Measurements from ENCODE around the gene SEMA4D.
"Not testable (repeated sequence)": the region's sequence is repeated elsewhere in the genome, so short reads cannot be mapped to it uniquely, and the experiment has no call there.

Gene SEMA4D

GRCh38 chr9:89346696-89347095 lies 151.2 kb downstream of the SEMA4D start:
- DNase-seq, result no peak

GRCh38 chr9:89345476-89345875 lies 152.4 kb downstream of the SEMA4D start:
- no peak for DNase-seq

DNA sequence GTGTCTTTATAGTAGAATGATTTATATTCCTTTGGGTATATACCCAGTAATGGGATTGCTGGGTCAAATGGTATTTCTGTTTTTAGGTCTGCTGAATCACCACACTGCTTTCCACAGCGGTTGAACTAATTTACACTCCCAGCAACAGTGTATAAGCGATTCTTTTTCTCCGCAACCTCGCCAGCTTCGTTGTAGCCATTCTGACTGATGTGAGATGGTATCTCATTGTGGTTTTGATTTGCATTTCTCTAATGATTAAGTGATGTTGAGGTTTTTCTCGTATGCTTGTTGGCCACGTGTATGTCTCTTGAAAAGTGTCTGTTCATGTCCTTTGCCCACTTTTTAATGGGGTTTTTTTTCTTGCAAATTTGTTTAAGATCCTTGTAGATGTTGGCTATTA lies 154.1 kb downstream of the SEMA4D start:
- not testable (repeated sequence) for DNase-seq

DNA sequence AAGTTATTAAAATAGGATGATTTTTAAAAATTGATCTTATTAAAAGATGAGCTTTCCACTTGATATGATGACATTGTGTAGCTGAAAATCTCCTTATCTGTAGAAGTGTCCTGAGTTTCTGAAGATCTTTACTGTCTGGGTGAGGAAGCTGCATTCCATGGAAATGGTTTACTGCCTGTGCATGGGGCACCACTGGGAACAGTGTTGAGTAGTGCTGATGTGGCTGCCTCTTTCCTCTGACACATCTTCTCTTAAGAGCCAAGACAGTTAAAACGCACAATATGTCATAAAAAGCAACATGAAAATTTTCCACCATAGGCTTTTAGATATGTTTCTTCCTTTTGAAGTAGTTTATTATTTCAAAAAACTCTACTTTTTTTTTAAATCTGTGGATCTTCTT lies 155.0 kb downstream of the SEMA4D start:
- no peak for DNase-seq

DNA sequence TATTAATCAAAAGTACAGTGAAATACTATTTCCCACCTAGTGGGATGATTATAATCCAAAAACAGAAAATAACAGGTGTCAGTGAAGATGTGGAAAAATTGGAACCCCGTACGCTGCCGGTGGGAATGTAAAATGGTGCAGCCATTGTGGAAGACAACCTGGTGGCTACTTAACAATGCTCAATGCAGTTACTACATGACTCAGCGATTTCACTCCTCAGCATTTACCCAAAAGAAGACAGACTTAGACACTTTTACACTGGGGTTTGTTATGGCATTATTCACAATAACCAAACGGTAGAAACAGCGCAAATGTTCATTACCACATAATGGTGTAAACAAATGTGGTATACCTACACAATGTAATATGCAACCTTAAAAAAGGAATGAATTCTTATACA lies 155.7 kb downstream of the SEMA4D start:
- DNase-seq, result no peak

GRCh38 chr9:89340332-89340731 lies 157.6 kb downstream of the SEMA4D start:
- DNase-seq, result no peak

DNA sequence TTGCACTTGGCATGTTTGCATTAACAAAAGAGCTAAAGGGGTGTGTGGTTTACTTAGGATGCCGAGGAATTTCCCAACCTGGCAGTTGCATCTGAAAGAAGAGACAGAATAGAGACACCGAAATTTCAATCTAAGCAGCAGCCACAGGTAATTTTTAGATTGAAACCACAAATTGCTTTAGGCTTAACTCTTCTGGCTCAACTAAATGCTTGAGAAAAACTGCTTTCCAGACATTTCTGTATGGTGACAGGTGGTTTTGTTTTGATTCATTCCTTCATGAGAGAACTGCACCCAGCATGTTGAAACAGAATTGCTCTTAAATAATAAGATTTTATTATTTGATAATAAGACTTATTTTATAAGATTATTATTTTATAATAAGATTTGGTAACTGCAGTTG lies 158.1 kb downstream of the SEMA4D start:
- no peak for DNase-seq

- DNase-seq, result no peak
Measured at GRCh38 chr9:89330513-89330912, 167.4 kb downstream of the SEMA4D start.

DNA sequence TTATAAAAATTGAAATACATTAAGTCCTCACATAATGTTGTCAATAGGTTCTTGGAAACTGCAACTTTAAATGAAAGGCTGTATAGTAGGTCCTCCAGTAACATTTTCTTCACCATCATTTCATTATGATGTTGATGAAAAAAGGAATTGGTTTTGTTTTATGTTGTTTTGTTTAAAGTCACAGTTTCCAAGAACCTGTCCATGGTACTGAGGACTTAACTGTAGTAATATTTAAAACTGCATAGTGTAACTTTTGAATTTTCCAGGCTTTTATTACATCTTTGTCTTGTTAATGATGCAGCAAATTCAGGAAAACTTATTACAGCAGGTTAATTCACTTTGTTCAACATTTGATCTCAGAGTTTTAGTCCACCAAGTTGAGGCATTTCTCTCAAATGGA lies 168.0 kb downstream of the SEMA4D start:
- DNase-seq, result no peak

GRCh38 chr9:89328064-89328463 lies 169.8 kb downstream of the SEMA4D start:
- no peak for DNase-seq

- DNase-seq, result no peak
Measured at GRCh38 chr9:89325733-89326132, 172.2 kb downstream of the SEMA4D start.

GRCh38 chr9:89323390-89323789 lies 174.5 kb downstream of the SEMA4D start:
- no peak for DNase-seq

DNA sequence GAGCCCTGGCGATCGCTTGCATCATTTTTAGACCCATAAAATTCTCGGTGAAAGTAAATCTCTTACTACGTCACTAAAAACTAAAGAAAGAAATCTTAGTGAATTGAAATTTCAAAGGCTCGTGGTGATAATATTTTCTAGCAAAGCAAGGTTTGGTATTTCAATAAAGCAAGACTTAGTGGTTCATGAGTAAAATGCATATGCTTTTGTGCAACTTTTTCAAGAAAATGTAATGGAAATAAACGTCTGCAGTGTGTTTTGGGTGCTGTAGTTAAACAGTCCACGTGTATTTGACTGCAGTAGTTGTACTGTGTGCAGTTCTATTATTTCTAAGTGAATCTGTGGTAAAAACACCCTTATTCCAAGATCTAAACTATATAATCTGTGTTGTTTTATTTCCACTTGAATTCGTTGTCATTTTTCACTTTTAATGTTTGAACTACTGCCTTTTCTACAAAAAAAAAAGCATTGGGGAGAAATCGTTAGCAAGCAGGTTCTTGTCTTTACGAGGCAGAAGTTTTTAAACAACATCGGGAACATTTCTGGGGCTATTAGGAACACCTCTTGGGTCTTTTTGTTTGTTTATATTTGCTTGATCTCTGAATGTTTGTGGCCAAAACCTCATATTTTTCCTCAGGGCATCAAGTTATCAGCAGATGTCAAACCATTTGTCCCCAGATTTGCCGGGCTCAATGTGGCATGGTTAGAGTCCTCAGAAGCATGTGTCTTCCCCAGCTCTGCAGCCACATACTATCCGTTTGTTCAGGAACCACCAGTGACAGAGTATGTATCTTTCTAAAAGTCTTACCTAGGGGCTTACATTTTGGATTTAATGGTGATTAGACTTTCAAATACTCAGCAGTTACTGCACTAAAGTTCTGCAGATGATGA lies 178.7 kb downstream of the SEMA4D start:
- no peak for DNase-seq

DNA sequence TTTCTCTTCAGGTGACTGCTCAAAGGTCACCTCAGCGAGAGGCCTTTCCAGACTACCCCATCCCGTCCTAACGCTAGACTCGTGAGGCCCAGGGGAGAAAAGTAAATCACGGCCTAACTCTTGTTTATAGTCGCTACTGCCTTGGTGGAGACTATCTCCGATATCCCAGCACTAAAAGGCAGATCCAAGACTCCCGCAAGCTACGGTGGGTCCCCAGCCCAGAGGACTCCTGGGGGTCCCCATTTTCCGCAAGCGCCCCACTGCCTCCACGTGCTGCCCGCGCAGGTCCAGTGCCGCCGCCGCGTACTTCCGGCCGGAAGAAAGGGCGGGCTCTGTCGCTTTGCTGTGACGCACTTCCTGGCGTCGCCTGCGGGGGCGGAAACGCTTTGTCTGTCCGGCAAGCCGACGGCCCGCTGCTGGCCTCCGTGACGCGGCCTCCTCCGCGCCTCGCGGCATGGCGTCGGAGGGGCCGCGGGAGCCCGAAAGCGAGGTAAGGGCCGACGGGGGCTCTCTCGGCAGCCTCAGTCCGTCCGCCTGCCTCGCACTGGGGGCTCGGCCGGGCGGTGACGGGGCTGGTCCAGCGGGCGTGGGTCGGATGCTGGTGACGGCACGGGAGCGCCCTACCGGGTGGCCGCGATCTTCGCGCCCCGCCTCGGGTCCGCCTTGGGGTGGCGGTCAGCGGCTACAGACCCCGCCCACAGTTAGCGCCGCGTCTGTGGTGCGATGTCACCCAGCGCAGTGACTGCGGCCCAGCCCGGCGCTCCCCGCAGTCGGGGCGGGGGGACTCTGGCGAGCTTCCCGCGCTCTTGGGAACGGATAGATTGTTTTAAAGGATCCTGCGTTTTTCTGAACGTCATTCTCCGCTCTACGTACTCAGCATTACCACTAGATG lies 179.5 kb downstream of the SEMA4D start, which contains the start of gene SECISBP2:
Gene SECISBP2, plus strand, starts transcription at position 378 of the 892 bp plus-strand sequence. Its CDS starts 77 bp downstream, at position 455.
- DNase-seq, result peak; percentile 94

GRCh38 chr9:89317282-89317681 lies 180.6 kb downstream of the SEMA4D start:
- no peak for DNase-seq

DNA sequence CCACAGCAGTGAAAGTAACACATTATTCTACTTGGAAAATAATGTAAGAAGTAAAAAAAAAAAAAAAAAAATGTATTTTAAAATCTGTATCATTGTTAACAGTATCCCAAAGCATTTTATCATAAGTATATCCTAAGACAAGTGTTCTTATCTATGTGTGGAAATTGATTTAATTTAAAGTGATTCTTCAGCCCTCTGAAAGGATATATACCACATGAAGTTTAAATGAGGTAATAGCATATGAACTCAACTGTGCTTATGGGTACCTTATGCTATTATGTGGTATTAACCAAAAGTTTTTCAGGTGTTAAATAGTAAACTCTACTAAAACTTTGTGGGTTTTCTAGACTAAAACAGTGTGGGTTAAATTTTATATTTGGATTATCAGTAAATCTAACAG lies 182.4 kb downstream of the SEMA4D start:
- DNase-seq, result no peak

DNA sequence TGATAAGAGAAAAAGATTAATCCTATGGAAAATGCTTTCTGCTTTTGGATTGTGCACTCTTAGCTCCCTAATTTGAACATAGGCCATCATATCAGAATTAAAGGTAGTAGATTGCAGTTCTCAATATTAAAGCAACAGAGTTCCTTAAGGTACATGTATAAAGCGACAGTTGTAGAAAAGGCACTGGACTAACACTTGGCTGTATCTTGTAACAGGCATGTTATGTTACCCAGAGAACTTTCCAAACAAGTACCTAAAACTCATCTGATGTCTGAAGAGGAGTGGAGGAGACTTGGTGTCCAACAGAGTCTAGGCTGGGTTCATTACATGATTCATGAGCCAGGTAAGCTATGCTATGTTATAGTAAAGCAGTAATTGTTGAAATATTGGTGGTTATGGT lies 183.0 kb downstream of the SEMA4D start:
- no peak for DNase-seq

GRCh38 chr9:89313842-89314241 lies 184.1 kb downstream of the SEMA4D start:
- DNase-seq, result no peak

DNA sequence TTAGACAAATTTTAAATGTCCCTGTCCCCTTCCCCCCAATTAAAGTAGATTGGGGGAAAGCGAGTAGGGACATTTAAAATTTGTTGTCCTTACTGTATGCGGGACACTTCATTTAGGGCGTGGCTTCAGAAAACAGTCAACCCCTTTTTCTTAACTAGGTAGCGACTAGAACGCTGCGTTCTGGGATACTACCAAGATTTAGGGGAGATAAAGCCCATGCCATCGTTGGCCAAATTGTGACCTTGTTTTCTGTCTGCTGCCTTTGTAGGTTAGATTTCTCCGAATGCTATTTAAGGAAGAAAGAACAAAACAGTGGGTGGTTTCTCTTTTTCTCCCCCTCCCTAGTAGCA lies 185.7 kb downstream of the SEMA4D start:
- peak; percentile 35 to 43 for DNase-seq

GRCh38 chr9:89311346-89312221 lies 186.3 kb downstream of the SEMA4D start:
- DNase-seq, result no peak
